Skeletal muscle satellite cell (primary cell): ENCODE data around the gene VOPP1.

Experiments
- H3K27me3 ChIP-seq: 2 replicates; pipeline ENCODE4 v1.7.0; 2013; ENCODE audit warnings: low read length; ENCODE audit not compliant: control insufficient read depth, insufficient read depth
- H3K36me3 ChIP-seq: 2 replicates; pipeline ENCODE4 v1.7.0; 2013; ENCODE audit warnings: mild to moderate bottlenecking, control low read depth, low read length; ENCODE audit not compliant: insufficient read depth
- H3K4me1 ChIP-seq: 2 replicates; pipeline ENCODE4 v1.7.0; 2013; ENCODE audit warnings: low read length; ENCODE audit not compliant: control insufficient read depth, insufficient read depth
- H3K4me2 ChIP-seq: 2 replicates; pipeline ENCODE4 v1.7.0; 2013; ENCODE audit warnings: mild to moderate bottlenecking, low read length
- H3K4me3 ChIP-seq: 2 replicates; pipeline ENCODE4 v1.7.0; 2013; ENCODE audit warnings: low read length
- H3K9ac ChIP-seq: 2 replicates; pipeline ENCODE4 v1.7.0; 2013; ENCODE audit warnings: mild to moderate bottlenecking, low read depth, low read length, moderate library complexity
- H3K9me3 ChIP-seq: replicated peaks from 2 replicates; pipeline ENCODE4 v1.7.0; 2013; ENCODE audit warnings: mild to moderate bottlenecking, control low read depth, low read length

VOPP1 gene

DNA sequence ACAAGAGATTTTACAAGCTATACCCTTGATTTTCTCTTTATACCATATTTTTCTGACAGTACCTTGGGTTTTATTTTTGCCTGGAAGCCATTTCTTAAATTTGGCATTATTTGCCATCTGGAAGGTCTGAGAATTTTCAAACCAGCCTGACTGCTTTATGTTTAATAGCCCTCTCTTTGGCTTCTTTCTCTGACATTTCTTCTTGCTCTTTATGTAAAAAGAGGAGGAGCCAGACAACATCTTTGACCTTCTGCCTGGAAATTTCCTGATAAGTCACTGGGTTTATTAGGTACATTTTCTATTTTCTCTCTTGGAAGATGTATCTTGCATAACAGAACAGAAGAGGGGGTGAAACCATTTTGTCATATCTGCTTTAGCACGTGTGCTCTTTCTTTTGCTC is 127.5 kb downstream of the VOPP1 start:
- no peak overlapping the region for H3K9ac ChIP-seq
- H3K36me3 ChIP-seq, result no peaks in the 10 kb centered on the region
- H3K4me3 ChIP-seq, result no peak overlapping the region
- H3K4me1 ChIP-seq, result peaks cover 15% of the 10 kb centered on the region
- H3K27me3 ChIP-seq, result no peaks in the 10 kb centered on the region
- no peaks in the 10 kb centered on the region for H3K9me3 ChIP-seq
- H3K4me2 ChIP-seq, result no peak overlapping the region

- H3K4me1 ChIP-seq, result peaks cover 26% of the 10 kb centered on the region
These were observed 130.4 kb downstream of the VOPP1 start for GRCh38 chr7:55441774-55442522.

GRCh38 chr7:55441002-55441401 is 131.3 kb downstream of the VOPP1 start:
- Histone ChIP-seq H3K9ac (no peak overlapping the region), H3K4me2 (no peak overlapping the region), H3K9me3 (no peaks in the 10 kb centered on the region), H3K27me3 (no peaks in the 10 kb centered on the region), H3K4me1 (peaks cover 26% of the 10 kb centered on the region), H3K36me3 (no peaks in the 10 kb centered on the region), H3K4me3 (no peak overlapping the region)

More at GRCh38 chr7:55441774-55442522, 130.4 kb downstream of the VOPP1 start:
- Histone ChIP-seq H3K9me3 (no peaks in the 10 kb centered on the region), H3K4me3 (no peak overlapping the region), H3K27me3 (no peaks in the 10 kb centered on the region), H3K4me2 (no peak overlapping the region), H3K9ac (no peak overlapping the region), H3K36me3 (no peaks in the 10 kb centered on the region)

DNA sequence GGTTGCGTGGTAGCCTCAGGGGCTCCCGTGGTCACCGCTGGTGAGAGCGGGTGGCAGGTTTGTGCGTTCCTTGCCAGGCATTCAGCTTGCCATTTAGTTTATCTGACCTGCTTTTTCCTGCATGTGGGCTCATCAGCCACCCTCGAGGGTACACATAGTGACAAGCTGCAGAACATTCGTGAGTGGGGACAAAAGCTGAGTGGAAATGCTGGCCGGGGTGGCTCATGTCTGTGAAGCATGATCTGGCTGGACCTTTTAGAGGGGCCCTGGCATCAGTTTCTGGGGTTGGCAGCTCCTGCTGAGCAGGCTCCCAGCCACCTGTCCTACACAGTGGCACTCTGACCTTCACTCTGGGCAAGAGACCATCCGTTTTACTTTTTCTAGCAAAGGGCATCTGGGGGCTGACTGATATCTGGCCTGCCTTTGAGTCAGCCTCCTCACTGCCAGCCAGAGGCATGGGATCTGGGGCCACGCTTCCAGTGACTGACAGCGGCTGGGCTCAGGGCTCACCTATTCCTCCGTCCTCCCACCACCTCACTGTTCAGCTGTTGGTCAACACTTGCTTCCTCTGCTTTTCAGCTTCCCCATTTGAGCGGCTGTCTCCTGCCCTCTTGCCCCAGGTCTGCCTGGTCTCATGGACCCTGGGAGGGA is 132.1 kb downstream of the VOPP1 start:
- peaks cover 26% of the 10 kb centered on the region for H3K4me1 ChIP-seq
- no peaks in the 10 kb centered on the region for H3K27me3 ChIP-seq
- no peaks in the 10 kb centered on the region for H3K9me3 ChIP-seq
- no peaks in the 10 kb centered on the region for H3K36me3 ChIP-seq
- no peak overlapping the region for H3K4me3 ChIP-seq
- no peak overlapping the region for H3K9ac ChIP-seq
- H3K4me2 ChIP-seq, result peak overlapping the region; percentile 46

DNA sequence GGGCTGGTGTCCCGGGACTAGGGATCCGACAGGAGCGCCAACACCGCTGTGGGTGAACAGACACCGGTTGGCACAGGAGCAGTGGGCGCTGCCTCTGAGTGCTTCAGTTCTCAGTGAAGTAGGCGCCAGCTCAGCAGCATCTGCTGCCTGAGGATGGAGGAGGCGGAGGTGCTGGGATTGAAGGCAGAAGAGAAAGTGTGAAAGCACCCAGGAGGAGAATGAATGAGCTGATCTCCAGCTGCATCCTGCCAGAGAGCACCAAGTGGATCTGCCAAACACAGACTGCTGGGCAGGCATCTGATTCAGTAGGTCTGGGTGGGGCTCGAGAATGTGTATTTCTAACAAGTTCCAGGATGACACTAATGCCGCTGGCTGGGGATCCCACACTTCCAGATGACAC is 132.7 kb downstream of the VOPP1 start:
- H3K4me3 ChIP-seq, result no peak overlapping the region
- H3K4me2 ChIP-seq, result peak overlapping the region; percentile 46
- H3K9me3 ChIP-seq, result no peaks in the 10 kb centered on the region
- H3K9ac ChIP-seq, result no peak overlapping the region
- no peaks in the 10 kb centered on the region for H3K36me3 ChIP-seq
- H3K4me1 ChIP-seq, result peaks cover 26% of the 10 kb centered on the region
- H3K27me3 ChIP-seq, result no peaks in the 10 kb centered on the region

GRCh38 chr7:55438757-55439525 is 133.4 kb downstream of the VOPP1 start:
- Histone ChIP-seq H3K4me2 (peak overlapping the region; percentile 46), H3K27me3 (no peaks in the 10 kb centered on the region), H3K36me3 (no peaks in the 10 kb centered on the region), H3K9me3 (no peaks in the 10 kb centered on the region), H3K4me3 (no peak overlapping the region), H3K4me1 (peaks cover 26% of the 10 kb centered on the region), H3K9ac (no peak overlapping the region)

- H3K27me3 ChIP-seq, result no peaks in the 10 kb centered on the region
- no peaks in the 10 kb centered on the region for H3K36me3 ChIP-seq
- H3K9me3 ChIP-seq, result no peaks in the 10 kb centered on the region
- no peak overlapping the region for H3K4me2 ChIP-seq
- H3K4me3 ChIP-seq, result no peak overlapping the region
- H3K4me1 ChIP-seq, result peaks cover 26% of the 10 kb centered on the region
- H3K9ac ChIP-seq, result no peak overlapping the region
These were observed 134.1 kb downstream of the VOPP1 start for GRCh38 chr7:55438085-55438756.

GRCh38 chr7:55437375-55437774 is 134.9 kb downstream of the VOPP1 start:
- no peak overlapping the region for H3K9ac ChIP-seq

GRCh38 chr7:55436457-55436856 is 135.8 kb downstream of the VOPP1 start:
- peaks cover 16% of the 10 kb centered on the region for H3K4me1 ChIP-seq
- no peak overlapping the region for H3K9ac ChIP-seq
- H3K9me3 ChIP-seq, result no peaks in the 10 kb centered on the region
- H3K4me3 ChIP-seq, result no peak overlapping the region
- H3K27me3 ChIP-seq, result no peaks in the 10 kb centered on the region
- no peak overlapping the region for H3K4me2 ChIP-seq
- H3K36me3 ChIP-seq, result no peaks in the 10 kb centered on the region

More at GRCh38 chr7:55437375-55437774, 134.9 kb downstream of the VOPP1 start:
- H3K4me1 ChIP-seq, result peaks cover 26% of the 10 kb centered on the region
- H3K36me3 ChIP-seq, result no peaks in the 10 kb centered on the region
- H3K4me3 ChIP-seq, result no peak overlapping the region
- no peaks in the 10 kb centered on the region for H3K9me3 ChIP-seq
- no peaks in the 10 kb centered on the region for H3K27me3 ChIP-seq
- no peak overlapping the region for H3K4me2 ChIP-seq

DNA sequence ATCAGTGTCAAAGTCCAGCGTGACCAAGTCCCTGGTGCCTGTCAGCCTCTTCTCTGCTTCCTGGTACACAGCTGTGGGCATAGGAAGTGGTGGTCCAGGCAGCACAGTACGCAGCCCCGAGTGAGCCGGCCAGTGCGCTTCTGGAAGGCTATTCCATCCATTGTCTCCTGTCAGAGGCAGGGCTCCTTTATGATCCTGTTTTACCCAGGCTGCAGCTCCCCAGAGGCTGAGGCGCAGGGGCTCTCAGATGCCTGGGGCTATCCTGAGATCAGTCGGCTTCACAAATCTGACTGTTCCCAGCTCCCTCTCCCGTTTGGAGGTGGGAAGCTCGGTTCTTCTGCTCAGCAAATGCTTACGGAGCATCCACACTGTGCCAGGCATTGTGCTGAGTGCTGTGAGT is 136.8 kb downstream of the VOPP1 start:
- Histone ChIP-seq H3K9me3 (no peaks in the 10 kb centered on the region), H3K4me3 (no peak overlapping the region), H3K9ac (no peak overlapping the region), H3K36me3 (no peaks in the 10 kb centered on the region), H3K4me1 (peaks cover 14% of the 10 kb centered on the region), H3K4me2 (no peak overlapping the region), H3K27me3 (no peaks in the 10 kb centered on the region)
